ENCODE results near the gene POLR2E.

POLR2E gene

DNA sequence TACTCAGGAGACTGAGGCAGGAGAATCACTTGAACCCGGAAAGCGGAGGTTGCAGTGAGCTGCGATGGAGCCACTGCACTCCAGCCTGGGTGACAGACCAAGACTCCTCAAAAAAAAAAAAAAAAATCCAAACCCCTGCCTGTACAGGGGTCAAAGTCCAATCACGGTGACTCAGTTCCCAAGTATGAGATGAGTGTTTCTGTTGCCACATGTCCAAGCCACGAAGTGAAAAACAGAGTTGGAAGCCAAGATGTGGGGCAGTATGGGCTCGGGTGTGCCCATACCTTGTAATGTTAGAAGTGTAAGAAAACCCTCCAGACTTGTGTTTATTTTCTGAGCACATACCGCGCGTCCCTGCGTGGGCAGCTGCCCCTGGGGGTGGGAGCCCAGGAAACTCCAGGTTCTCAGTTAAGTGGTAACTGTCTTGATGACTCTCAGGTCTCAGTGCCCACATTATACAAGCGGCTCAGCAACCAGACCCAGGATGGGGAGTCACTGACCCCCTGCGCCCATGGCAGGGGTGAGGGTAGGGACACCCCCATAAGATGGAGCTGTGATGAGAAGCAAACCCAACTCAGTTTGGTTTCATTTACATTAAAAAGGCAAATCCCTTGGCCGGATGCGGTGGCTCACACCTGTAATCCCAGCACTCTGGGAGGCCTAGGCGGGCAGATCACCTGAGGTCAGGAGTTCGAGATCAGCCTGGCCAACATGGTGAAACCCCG is 7.4 kb upstream of the POLR2E start:
- no peaks in the 10 kb centered on the region for H3K9me2 ChIP-seq (replicated peaks; ENCODE audit: low read depth, low read length)

DNA sequence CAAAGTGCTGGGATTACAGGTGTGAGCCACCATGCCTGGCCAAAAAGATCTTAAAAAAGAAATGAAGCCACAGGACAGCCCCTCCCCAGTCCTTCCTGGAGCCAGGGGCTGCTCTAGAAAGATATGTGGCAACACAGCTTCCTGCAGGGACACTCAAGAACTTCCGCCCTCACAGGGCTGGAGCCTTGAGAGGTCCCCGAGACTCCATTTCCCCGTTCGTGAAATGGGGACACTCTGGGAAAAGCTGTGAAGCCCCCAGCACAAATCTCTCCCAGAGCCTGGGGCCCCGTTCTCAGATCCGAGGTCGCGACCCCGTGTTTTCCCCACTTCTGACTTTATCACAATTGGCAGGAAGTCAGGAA is 6.1 kb upstream of the POLR2E start:
- H3K79me2 ChIP-seq (ENCODE audit: insufficient read depth, low read length) = peaks cover 17% of the 10 kb centered on the region
- H2AFZ ChIP-seq (ENCODE audit: low read length) = no peak overlapping the region
- H3K4me3 ChIP-seq (ENCODE audit: low read length, poor library complexity, severe bottlenecking) = peak overlapping the region; percentile 40
- H3K4me1 ChIP-seq (ENCODE audit: insufficient read depth, low read length, poor library complexity, severe bottlenecking) = peaks cover 20% of the 10 kb centered on the region
- no peaks in the 10 kb centered on the region for H3K27me3 ChIP-seq (ENCODE audit: insufficient read depth, low read length, poor library complexity, severe bottlenecking)
- no peak for TF ChIP-seq EZH2phosphoT487 (IDR thresholded peaks at IDR 0.05; ENCODE audit: borderline replicate concordance)
- TF ChIP-seq, protein P1, sequence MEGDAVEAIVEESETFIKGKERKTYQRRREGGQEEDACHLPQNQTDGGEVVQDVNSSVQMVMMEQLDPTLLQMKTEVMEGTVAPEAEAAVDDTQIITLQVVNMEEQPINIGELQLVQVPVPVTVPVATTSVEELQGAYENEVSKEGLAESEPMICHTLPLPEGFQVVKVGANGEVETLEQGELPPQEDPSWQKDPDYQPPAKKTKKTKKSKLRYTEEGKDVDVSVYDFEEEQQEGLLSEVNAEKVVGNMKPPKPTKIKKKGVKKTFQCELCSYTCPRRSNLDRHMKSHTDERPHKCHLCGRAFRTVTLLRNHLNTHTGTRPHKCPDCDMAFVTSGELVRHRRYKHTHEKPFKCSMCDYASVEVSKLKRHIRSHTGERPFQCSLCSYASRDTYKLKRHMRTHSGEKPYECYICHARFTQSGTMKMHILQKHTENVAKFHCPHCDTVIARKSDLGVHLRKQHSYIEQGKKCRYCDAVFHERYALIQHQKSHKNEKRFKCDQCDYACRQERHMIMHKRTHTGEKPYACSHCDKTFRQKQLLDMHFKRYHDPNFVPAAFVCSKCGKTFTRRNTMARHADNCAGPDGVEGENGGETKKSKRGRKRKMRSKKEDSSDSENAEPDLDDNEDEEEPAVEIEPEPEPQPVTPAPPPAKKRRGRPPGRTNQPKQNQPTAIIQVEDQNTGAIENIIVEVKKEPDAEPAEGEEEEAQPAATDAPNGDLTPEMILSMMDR (conservative IDR thresholded peaks at IDR 0.05; ENCODE audit: low read length) = no peak
- H3K36me3 ChIP-seq (ENCODE audit: insufficient read depth, low read length) = peaks cover 5% of the 10 kb centered on the region; the same call in 1 of the 2 replicates
- peaks cover 16% of the 10 kb centered on the region for H4K20me1 ChIP-seq (ENCODE audit: insufficient read depth, low read length, poor library complexity, severe bottlenecking)
- H3K9me2 ChIP-seq (replicated peaks; ENCODE audit: low read depth, low read length) = no peaks in the 10 kb centered on the region
- H3K9ac ChIP-seq (ENCODE audit: low read depth, low read length, poor library complexity, severe bottlenecking) = no peak overlapping the region
- H3K9me3 ChIP-seq (ENCODE audit: insufficient read depth, low read depth, low read length) = no peaks in the 10 kb centered on the region
- H3F3A ChIP-seq (ENCODE audit: low read depth) = no peaks in the 10 kb centered on the region
- peak overlapping the region; percentile 63 for H3K4me2 ChIP-seq (ENCODE audit: low read depth, low read length, poor library complexity, severe bottlenecking)

More for the DNA sequence above, 7.4 kb upstream of the POLR2E start:
- H3K4me2 ChIP-seq (ENCODE audit: low read depth, low read length, poor library complexity, severe bottlenecking) = peak overlapping the region; percentile 89
- peaks cover 20% of the 10 kb centered on the region for H3K4me1 ChIP-seq (ENCODE audit: insufficient read depth, low read length, poor library complexity, severe bottlenecking)
- H3K36me3 ChIP-seq (ENCODE audit: insufficient read depth, low read length) = peaks cover 10% of the 10 kb centered on the region; the same call in 1 of the 2 replicates
- H3K79me2 ChIP-seq (ENCODE audit: insufficient read depth, low read length) = peaks cover 21% of the 10 kb centered on the region
- H3K9me3 ChIP-seq (ENCODE audit: insufficient read depth, low read depth, low read length) = no peaks in the 10 kb centered on the region
- H3K9ac ChIP-seq (ENCODE audit: low read depth, low read length, poor library complexity, severe bottlenecking) = no peak overlapping the region
- H3K27me3 ChIP-seq (ENCODE audit: insufficient read depth, low read length, poor library complexity, severe bottlenecking) = no peaks in the 10 kb centered on the region
- H2AFZ ChIP-seq (ENCODE audit: low read length) = no peak overlapping the region
- no peak for TF ChIP-seq EZH2phosphoT487 (IDR thresholded peaks at IDR 0.05; ENCODE audit: borderline replicate concordance)
- TF ChIP-seq, protein P1 (conservative IDR thresholded peaks at IDR 0.05; ENCODE audit: low read length) = no peak
- H3F3A ChIP-seq (ENCODE audit: low read depth) = no peaks in the 10 kb centered on the region
- H3K4me3 ChIP-seq (ENCODE audit: low read length, poor library complexity, severe bottlenecking) = no peak overlapping the region
- peaks cover 21% of the 10 kb centered on the region for H4K20me1 ChIP-seq (ENCODE audit: insufficient read depth, low read length, poor library complexity, severe bottlenecking)

DNA sequence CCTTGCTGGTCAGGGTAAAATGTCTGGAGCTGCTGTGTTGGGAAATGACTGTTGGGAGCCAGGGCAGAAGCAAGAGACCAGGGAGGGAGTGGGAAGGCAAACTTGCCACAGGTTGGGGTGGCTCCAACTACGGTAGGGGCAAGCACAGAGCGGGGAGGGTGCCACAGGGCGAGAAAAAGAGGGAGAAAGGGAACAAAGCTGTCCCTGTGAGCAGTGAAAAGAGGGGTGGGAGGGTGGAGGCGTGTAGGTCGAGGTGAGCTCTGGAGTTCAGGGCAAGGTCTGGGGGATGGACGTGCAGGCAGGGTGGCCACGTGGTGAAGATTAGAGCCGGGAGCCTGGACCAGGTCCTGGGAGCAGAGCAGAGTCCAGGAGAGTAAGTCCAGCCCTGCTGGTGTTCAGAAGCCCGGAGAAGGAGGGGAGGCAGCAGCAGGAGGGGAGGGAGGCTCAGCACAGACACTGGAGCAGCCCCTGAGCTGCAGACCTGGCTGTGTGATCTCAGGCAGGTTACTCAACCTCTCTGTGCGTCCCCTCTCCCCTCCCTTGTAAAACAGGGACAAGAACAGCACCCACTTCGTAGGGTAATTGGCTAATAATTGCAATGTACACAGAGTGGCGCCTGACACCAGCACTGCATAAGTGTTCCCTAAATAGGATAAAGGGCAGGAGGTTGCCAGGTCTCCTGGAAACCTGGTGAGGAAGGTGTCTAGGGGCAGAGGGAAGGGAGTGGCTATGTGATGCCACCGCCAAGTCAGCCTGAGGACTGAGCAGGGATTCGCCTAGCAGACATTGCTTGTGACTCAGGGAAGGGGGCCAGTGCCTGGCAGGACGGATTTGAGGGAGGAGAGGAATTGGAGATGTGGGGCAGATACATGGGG is 3.2 kb upstream of the POLR2E start:
- Histone ChIP-seq H3K4me1 (ENCODE audit: insufficient read depth, low read length, poor library complexity, severe bottlenecking) (peaks cover 27% of the 10 kb centered on the region), H3K9ac (ENCODE audit: low read depth, low read length, poor library complexity, severe bottlenecking) (no peak overlapping the region)
- no peak for TF ChIP-seq EZH2phosphoT487 (IDR thresholded peaks at IDR 0.05; ENCODE audit: borderline replicate concordance)
- TF ChIP-seq, protein P1 (conservative IDR thresholded peaks at IDR 0.05; ENCODE audit: low read length) = no peak

More for the DNA sequence above, 3.2 kb upstream of the POLR2E start:
- Histone ChIP-seq H3K9me3 (ENCODE audit: insufficient read depth, low read depth, low read length) (no peaks in the 10 kb centered on the region), H3F3A (ENCODE audit: low read depth) (no peaks in the 10 kb centered on the region), H2AFZ (ENCODE audit: low read length) (no peak overlapping the region), H3K9me2 (replicated peaks; ENCODE audit: low read depth, low read length) (no peaks in the 10 kb centered on the region), H3K36me3 (ENCODE audit: insufficient read depth, low read length) (no peaks in the 10 kb centered on the region), H3K79me2 (ENCODE audit: insufficient read depth, low read length) (peaks cover 18% of the 10 kb centered on the region), H3K4me2 (ENCODE audit: low read depth, low read length, poor library complexity, severe bottlenecking) (no peak overlapping the region), H3K4me3 (ENCODE audit: low read length, poor library complexity, severe bottlenecking) (no peak overlapping the region), H3K27me3 (ENCODE audit: insufficient read depth, low read length, poor library complexity, severe bottlenecking) (no peaks in the 10 kb centered on the region), H4K20me1 (ENCODE audit: insufficient read depth, low read length, poor library complexity, severe bottlenecking) (peaks cover 17% of the 10 kb centered on the region)

Data from Loucy (cell line).